Neuronal stem cell (in vitro differentiated cells): ENCODE results near the gene PGRMC1.
"Not testable (repeated sequence)": the region's sequence is repeated elsewhere in the genome, so short reads cannot be mapped to it uniquely, and the experiment has no call there.

Source experiments
- DNase-seq: peaks from one replicate; pipeline ENCODE4 v3.0.0-alpha.2; 2013; ENCODE audit warnings: low spot score
- H2AFZ ChIP-seq: one replicate; pipeline ENCODE4 v1.6.1; 2013; ENCODE audit warnings: mild to moderate bottlenecking, low read length, inconsistent platforms
- H2AK5ac ChIP-seq: 2 replicates; pipeline ENCODE4 v1.6.1; 2013; ENCODE audit warnings: low read depth, mild to moderate bottlenecking, inconsistent platforms, low read length, moderate library complexity, mixed read lengths
- H2BK120ac ChIP-seq: 2 replicates; pipeline ENCODE4 v1.6.1; 2013; ENCODE audit warnings: low read depth, mild to moderate bottlenecking, inconsistent platforms, low read length, moderate library complexity, mixed read lengths
- H2BK12ac ChIP-seq: one replicate; pipeline ENCODE4 v1.6.1; 2013; ENCODE audit warnings: low read length, inconsistent platforms
- H2BK15ac ChIP-seq: 2 replicates; pipeline ENCODE4 v1.6.1; 2013; ENCODE audit warnings: mild to moderate bottlenecking, low read length, inconsistent platforms, mixed read lengths
- H2BK5ac ChIP-seq: one replicate; pipeline ENCODE4 v1.6.1; 2013; ENCODE audit warnings: inconsistent platforms, mild to moderate bottlenecking, low read length, moderate library complexity
- H3K14ac ChIP-seq: one replicate; pipeline ENCODE4 v1.6.1; 2013; ENCODE audit warnings: low read length, inconsistent platforms
- H3K18ac ChIP-seq: 2 replicates; pipeline ENCODE4 v1.6.1; 2013; ENCODE audit warnings: low read length, inconsistent platforms
- H3K23ac ChIP-seq: 2 replicates; pipeline ENCODE4 v1.6.1; 2013; ENCODE audit warnings: low read depth, mild to moderate bottlenecking, mixed read lengths, low read length, inconsistent platforms; ENCODE audit not compliant: poor library complexity
- H3K27ac ChIP-seq: replicated peaks from 3 replicates; pipeline ENCODE4 v1.5.1; 2013; ENCODE audit warnings: low read length, inconsistent platforms
- H3K27me3 ChIP-seq, 3 experiments: 2 replicates each; pipeline ENCODE4 v1.6.1; 2013; ENCODE audit warnings: low read length in 3 of 3, mild to moderate bottlenecking in 2 of 3, inconsistent platforms in 1 of 3, low read depth in 1 of 3, mixed read lengths in 1 of 3, moderate library complexity in 1 of 3; ENCODE audit not compliant: control insufficient read depth in 3 of 3, insufficient read depth in 3 of 3
- H3K36me3 ChIP-seq, 2 donors: replicated peaks in 1 of 2; 2 replicates each; pipeline ENCODE4 v1.6.1; 2013; ENCODE audit warnings: low read length in 2 of 2; ENCODE audit not compliant: control insufficient read depth in 2 of 2, insufficient read depth in 2 of 2
- H3K4ac ChIP-seq: 2 replicates; pipeline ENCODE4 v1.6.1; 2013; ENCODE audit warnings: inconsistent platforms, mild to moderate bottlenecking, low read length, moderate library complexity
- H3K4me1 ChIP-seq, 2 donors: 1 replicate in 1 of 2; 2 replicates in 1 of 2; pipeline ENCODE4 v1.6.1; 2013; ENCODE audit warnings: low read length in 2 of 2, low read depth in 1 of 2; ENCODE audit not compliant: control insufficient read depth in 2 of 2, insufficient read depth in 1 of 2
- H3K4me2 ChIP-seq: one replicate; pipeline ENCODE4 v1.6.1; 2013; ENCODE audit warnings: mild to moderate bottlenecking, low read length, inconsistent platforms; ENCODE audit not compliant: insufficient read depth, poor library complexity, severe bottlenecking
- H3K4me3 ChIP-seq, 2 donors: 2 replicates each; pipeline ENCODE4 v1.5.1; 2013; ENCODE audit warnings: low read length in 2 of 2, mild to moderate bottlenecking in 2 of 2, inconsistent platforms in 1 of 2, moderate library complexity in 1 of 2
- H3K79me1 ChIP-seq: one replicate; pipeline ENCODE4 v1.6.1; 2013; ENCODE audit warnings: low read depth, mild to moderate bottlenecking, inconsistent platforms, low read length, moderate library complexity
- H3K9ac ChIP-seq: one replicate; pipeline ENCODE4 v1.6.1; 2013; ENCODE audit warnings: mild to moderate bottlenecking, low read depth, low read length, inconsistent platforms; ENCODE audit not compliant: poor library complexity
- H3K9me3 ChIP-seq, 2 donors: replicated peaks in 1 of 2; 2 replicates each; pipeline versions ENCODE3 to v1.6.1; 2013; ENCODE audit warnings: low read length in 2 of 2, mild to moderate bottlenecking in 2 of 2, inconsistent platforms in 1 of 2, low read depth in 1 of 2, mixed read lengths in 1 of 2, moderate library complexity in 1 of 2; ENCODE audit not compliant: control insufficient read depth in 2 of 2, insufficient read depth in 1 of 2
- H4K8ac ChIP-seq: one replicate; pipeline ENCODE4 v1.6.1; 2013; ENCODE audit warnings: low read depth, mild to moderate bottlenecking, inconsistent platforms, low read length, moderate library complexity
- H4K91ac ChIP-seq: one replicate; pipeline ENCODE4 v1.6.1; 2013; ENCODE audit warnings: low read length, low read depth, mild to moderate bottlenecking, inconsistent platforms; ENCODE audit not compliant: poor library complexity
- WGBS, 2 donors: extraction: QIAGEN DNeasy Blood & Tissue Kit; methylation state at CpG; one replicate each; pipeline ENCODE4 v1.1.7; 2013; ENCODE audit warnings: missing lambda C conversion rate in 2 of 2, mixed read lengths in 1 of 2; ENCODE audit not compliant: insufficient read length in 2 of 2, insufficient replicate concordance in 1 of 2; ENCODE audit errors: extremely low coverage in 2 of 2; 5-methylcytosine and 5-hydroxymethylcytosine counted together

The PGRMC1 gene

DNA sequence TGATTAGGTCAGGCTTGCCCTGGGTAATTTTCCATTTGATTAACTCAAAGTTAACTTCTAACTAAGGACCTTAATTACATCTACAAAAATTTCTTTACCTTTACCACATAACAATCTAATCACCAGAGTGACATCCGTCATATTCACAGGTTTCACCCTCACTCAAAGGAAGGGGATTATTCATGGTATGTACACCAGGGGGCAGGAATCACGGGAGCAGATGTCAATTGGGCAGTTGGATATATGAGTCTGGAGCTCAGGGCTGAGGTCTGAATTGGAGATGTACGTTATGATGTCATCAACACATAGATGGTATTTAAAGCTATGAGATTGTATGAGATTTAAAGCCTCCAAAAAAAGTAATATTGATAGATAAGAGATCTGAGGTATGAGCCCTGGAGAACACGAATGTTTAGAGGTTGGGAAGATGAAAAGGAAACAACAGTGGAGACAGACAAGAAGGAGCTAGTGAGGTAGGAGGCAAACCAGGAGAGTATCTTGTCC, 52.9 kb downstream of the PGRMC1 start:
- Histone ChIP-seq H3K23ac (no peak overlapping the region), H2AK5ac (no peak overlapping the region), H3K27ac (no peak overlapping the region), H3K4me1 (no peaks in the 10 kb centered on the region), H2BK120ac (no peak overlapping the region), H3K4me2 (no peak overlapping the region), H4K8ac (no peak overlapping the region), H3K18ac (no peak overlapping the region), H2BK15ac (no peak overlapping the region), H2BK12ac (no peak overlapping the region), H3K4me3 (no peak overlapping the region), H3K4ac (no peak overlapping the region), H3K27me3 (peaks cover 0 to 10% (median 0%) of the 10 kb centered on the region in 3 experiments), H3K79me1 (no peaks in the 10 kb centered on the region), H3K9me3 (no peaks in the 10 kb centered on the region), H3K14ac (no peak overlapping the region), H4K91ac (no peak overlapping the region), H2BK5ac (no peak overlapping the region), H2AFZ (no peak overlapping the region), H3K36me3 (no peaks in the 10 kb centered on the region), H3K9ac (no peak overlapping the region)
- whole genome bisulfite sequencing, 2 donors = no CpG with 5 or more reads among the region's 4 CpGs
- DNase-seq = no peak

DNA sequence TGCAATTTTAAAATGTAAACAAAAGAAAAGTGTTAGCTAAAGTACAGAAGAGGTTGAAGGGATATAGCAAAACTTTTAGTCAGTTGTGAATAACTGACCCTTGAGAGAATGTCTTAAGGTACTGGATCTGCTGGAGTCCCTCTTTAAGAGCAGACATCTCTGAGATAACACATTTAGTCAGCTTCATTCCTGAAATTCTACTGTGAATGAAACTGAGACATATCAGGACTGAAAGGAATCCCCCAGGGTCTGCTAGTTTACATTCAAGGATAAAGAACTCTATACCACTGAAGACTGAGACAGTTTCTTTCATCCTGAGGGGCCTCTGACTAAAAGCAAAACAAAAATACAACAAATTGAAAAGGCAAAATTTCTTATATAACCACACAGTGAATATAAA, 54.4 kb downstream of the PGRMC1 start:
- Histone ChIP-seq H3K23ac (no peak overlapping the region), H3K14ac (no peak overlapping the region), H2BK120ac (no peak overlapping the region), H3K27me3 (peaks cover 0 to 10% (median 0%) of the 10 kb centered on the region in 3 experiments), H4K91ac (no peak overlapping the region), H2AK5ac (no peak overlapping the region), H3K18ac (no peak overlapping the region), H2BK15ac (no peak overlapping the region), H3K4me1 (no peaks in the 10 kb centered on the region), H3K9me3 (no peaks in the 10 kb centered on the region), H3K4me2 (no peak overlapping the region), H3K27ac (no peak overlapping the region), H2BK5ac (no peak overlapping the region), H4K8ac (no peak overlapping the region), H3K4me3 (no peak overlapping the region), H3K4ac (no peak overlapping the region), H3K36me3 (no peaks in the 10 kb centered on the region), H3K79me1 (no peaks in the 10 kb centered on the region), H2AFZ (no peak overlapping the region), H2BK12ac (no peak overlapping the region), H3K9ac (no peak overlapping the region)
- no peak for DNase-seq

DNA sequence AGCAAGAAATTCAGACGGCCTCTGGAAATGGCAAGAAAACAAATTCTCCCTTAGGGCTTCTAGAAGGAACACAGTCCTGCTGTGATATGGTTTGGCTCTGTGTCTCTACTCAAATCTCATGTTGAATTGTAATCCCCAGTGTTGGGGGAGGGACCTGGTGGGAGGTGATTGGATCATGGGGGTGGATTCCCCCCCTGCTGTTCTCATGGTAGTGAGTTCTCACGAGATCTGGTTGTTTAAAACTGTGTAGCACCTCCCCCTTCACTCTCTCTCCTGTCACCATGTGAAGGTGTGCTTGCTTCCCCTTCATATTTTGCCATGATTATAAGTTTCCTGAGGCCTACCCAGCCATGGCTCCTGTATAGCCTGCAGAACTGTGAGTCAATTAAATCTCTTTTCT, 55.2 kb downstream of the PGRMC1 start:
- not testable (repeated sequence) for H3K36me3 ChIP-seq, H3K4me1 ChIP-seq, H2BK120ac ChIP-seq, H2BK15ac ChIP-seq, H3K27me3 ChIP-seq, DNase-seq, H3K23ac ChIP-seq, H3K79me1 ChIP-seq, H3K27ac ChIP-seq, H3K4me3 ChIP-seq, H4K91ac ChIP-seq, H3K9me3 ChIP-seq, H2BK12ac ChIP-seq, H3K18ac ChIP-seq, H3K9ac ChIP-seq, H3K14ac ChIP-seq, H2BK5ac ChIP-seq, H3K4me2 ChIP-seq, H3K4ac ChIP-seq, H2AFZ ChIP-seq, H4K8ac ChIP-seq, H2AK5ac ChIP-seq
- no CpG with 5 or more reads among the region's 2 CpGs for WGBS, 2 donors

DNA sequence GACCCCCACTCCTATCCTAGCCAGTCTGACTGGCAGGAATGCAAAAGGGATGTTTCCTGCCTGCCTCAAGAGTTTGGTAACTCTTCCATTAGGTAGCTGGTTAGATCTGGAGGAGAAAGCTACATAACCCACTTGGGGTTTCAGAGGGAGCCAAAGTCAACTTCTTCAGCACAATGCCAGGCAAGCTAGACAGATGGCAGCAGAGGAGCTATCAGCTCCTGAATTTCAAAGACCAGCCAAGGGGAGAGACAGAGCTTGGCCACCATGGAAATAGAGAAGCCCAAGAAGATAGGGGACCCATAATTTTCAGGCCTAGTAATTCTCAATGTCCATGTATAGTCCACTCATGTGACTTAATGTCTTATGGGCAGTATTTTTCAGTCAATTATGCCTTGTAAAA, 56.4 kb downstream of the PGRMC1 start:
- no peak overlapping the region for H2BK15ac ChIP-seq
- H3K4me1 ChIP-seq = no peaks in the 10 kb centered on the region
- H3K14ac ChIP-seq = no peak overlapping the region
- no peak overlapping the region for H2BK120ac ChIP-seq
- no peaks in the 10 kb centered on the region for H3K79me1 ChIP-seq
- H3K4me2 ChIP-seq = no peak overlapping the region
- H3K36me3 ChIP-seq = no peaks in the 10 kb centered on the region
- H3K23ac ChIP-seq = no peak overlapping the region
- H3K27me3 ChIP-seq = peaks cover 0 to 2% (median 0%) of the 10 kb centered on the region in 3 experiments
- no peak overlapping the region for H3K18ac ChIP-seq
- no peak overlapping the region for H2AFZ ChIP-seq
- no peak overlapping the region for H2AK5ac ChIP-seq
- no peak overlapping the region for H3K9ac ChIP-seq
- no peaks in the 10 kb centered on the region for H3K9me3 ChIP-seq
- DNase-seq = no peak
- no peak overlapping the region for H2BK5ac ChIP-seq
- no peak overlapping the region for H2BK12ac ChIP-seq
- no peak overlapping the region for H4K91ac ChIP-seq
- no peak overlapping the region for H3K27ac ChIP-seq
- H4K8ac ChIP-seq = no peak overlapping the region
- no peak overlapping the region for H3K4ac ChIP-seq
- H3K4me3 ChIP-seq = no peak overlapping the region
